ENCODE results near the gene DENND5B.

Gene DENND5B

GRCh38 chr12:31369712-31370521 is 221.0 kb downstream of the DENND5B start:
- no peak for DNase-seq

GRCh38 chr12:31368666-31369361 is 222.1 kb downstream of the DENND5B start:
- DNase-seq, result no peak

- DNase-seq, result no peak
These were observed 224.8 kb downstream of the DENND5B start for GRCh38 chr12:31366104-31366621.

GRCh38 chr12:31363831-31364230 is 227.1 kb downstream of the DENND5B start:
- no peak for DNase-seq

GRCh38 chr12:31363416-31363809 is 227.5 kb downstream of the DENND5B start:
- DNase-seq, result no peak

GRCh38 chr12:31362759-31363415 is 228.0 kb downstream of the DENND5B start:
- no peak for DNase-seq

- DNase-seq, result no peak
These were observed 228.7 kb downstream of the DENND5B start for GRCh38 chr12:31362115-31362758.

DNA sequence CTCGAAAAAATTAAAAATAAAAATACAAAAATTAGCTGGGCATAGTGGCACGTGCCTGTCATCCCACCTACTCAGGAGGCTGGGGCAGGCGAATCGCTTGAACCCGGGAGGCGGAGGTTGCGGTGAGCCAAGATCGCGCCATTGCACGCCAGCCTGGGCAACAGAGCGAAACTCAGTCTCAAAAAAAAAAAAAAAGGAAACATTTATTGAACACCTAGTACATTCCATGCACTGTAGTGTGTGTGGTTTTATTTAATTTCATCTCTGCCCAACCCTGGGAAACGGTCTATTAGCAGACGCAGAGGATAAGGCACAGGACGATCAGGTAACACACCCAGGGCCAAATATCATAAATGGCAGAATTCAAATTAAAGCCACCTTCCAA is 229.2 kb downstream of the DENND5B start:
- DNase-seq, result no peak

DNA sequence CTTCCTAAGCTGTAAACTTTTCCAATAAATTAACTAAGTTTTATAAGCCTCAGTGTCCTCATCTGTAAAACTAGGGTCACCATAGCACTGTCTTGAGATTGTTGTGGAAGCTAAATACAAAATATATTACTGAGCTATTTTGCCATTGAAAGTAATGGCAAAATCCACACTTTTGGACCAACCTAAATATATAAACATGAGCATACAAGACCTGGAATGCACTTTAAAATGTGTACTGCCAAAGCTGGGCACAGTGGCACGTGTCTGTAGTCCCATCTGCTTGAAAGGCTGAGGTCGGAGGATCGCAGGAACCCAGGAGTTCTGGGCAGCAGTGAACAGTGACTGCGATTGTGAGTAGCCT is 235.2 kb downstream of the DENND5B start:
- DNase-seq, result no peak

- DNase-seq, result no peak
These were observed 236.9 kb downstream of the DENND5B start for GRCh38 chr12:31353750-31354708.

GRCh38 chr12:31346267-31346666 is 244.7 kb downstream of the DENND5B start:
- no peak for DNase-seq

DNA sequence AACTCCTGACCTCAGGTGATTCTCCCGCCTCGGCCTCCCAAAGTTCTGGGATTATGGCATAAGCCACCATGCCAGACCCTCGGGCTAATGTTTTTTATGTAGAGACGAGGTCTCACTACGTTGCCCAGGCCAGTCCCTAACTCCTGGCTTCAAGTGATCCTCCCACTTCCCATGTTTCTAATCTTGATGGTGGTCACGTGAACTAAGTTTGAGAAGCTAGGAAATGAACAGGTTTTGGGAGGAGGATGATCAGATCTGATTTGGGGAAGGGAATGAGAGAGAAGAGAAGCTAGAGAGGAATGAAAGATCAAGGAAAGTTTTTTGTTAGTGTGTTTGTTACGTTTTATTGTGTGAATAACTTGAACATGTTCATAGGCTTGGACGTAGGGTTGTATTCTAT is 247.8 kb downstream of the DENND5B start:
- no peak for DNase-seq

DNA sequence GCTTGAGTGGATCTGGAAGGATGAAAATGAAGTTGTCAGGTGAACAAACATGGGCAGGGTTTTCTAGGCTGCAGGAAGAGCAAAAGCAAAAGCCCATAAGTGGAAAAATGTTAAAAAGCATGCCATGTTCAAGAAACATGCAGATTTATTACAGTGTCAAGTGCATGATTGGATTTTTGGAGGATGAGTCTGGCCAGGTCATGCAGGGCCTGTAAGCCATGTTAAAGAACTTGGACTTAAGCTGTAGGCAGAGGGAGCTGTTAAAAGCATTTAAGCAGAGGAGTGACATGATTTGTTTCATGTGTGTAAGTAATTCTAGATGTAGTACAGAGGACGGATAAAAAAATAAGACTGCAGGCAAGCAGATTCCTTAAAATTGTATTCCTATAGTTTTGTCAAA is 248.7 kb downstream of the DENND5B start:
- no peak for DNase-seq

GRCh38 chr12:31339831-31340622 is 250.9 kb downstream of the DENND5B start:
- DNase-seq, result no peak

GRCh38 chr12:31337952-31338351 is 253.0 kb downstream of the DENND5B start:
- no peak for DNase-seq
